ENCODE data around the gene F5. TPM values are rescaled to one million over a fixed set of nuclear protein-coding genes. Genes with fewer than 3 reads are reported as not detected.
A peak's percentile ranks its signal among the peaks of the same experiment; 100 is the strongest.

The F5 gene
- total and polyA plus RNA-seq, 9 of the 15 experiments (the other 6 are each of a cell fraction or from before 2014, with no cell fraction given), result 0.03 to 0.13 TPM; not detected in 7

- no peak for TF ChIP-seq ZHX1 (conservative IDR thresholded peaks at IDR 0.05; ENCODE audit: low read length)
Measured at GRCh38 chr1:169475806-169476387, 110.4 kb downstream of the F5 start (continued).

GRCh38 chr1:169474302-169474995, 111.8 kb downstream of the F5 start:
- Histone ChIP-seq H3K27ac (ENCODE audit: extremely low read depth, low read depth, low read length) (no peak overlapping the region), H3K27me3 (ENCODE audit: control insufficient read depth in 2 of 2, insufficient read depth in 2 of 2, low read length in 2 of 2) (no peaks in the 10 kb centered on the region), H4K20me1 (replicated peaks; ENCODE audit: control insufficient read depth, insufficient read depth, low read length) (no peaks in the 10 kb centered on the region), H3K9me3 (replicated peaks; ENCODE audit: control insufficient read depth, insufficient read depth, low read depth, low read length) (no peaks in the 10 kb centered on the region), H3K36me3 (ENCODE audit: control insufficient read depth, insufficient read depth, low read length) (peaks cover 42% of the 10 kb centered on the region), H3K4me2 (ENCODE audit: insufficient read depth, low read length) (no peak overlapping the region), H3K9ac (ENCODE audit: insufficient read depth in 1 of 2, low read depth in 2 of 2, low read length in 2 of 2) (no peak overlapping the region), H3K9me1 (ENCODE audit: control insufficient read depth, insufficient read depth, low read length) (no peaks in the 10 kb centered on the region), H3K79me2 (ENCODE audit: control insufficient read depth, insufficient read depth, low read length) (peaks cover 21% of the 10 kb centered on the region), H3K4me1 (replicated peaks in 1 of 2; ENCODE audit: control insufficient read depth in 2 of 2, insufficient read depth in 2 of 2, low read length in 2 of 2) (peaks cover 0 to 3% of the 10 kb centered on the region in 2 experiments; a peak in 1 of 5 replicates), H2AFZ (ENCODE audit: low read depth, low read length) (no peak overlapping the region), H3K4me3 (no peak overlapping the region)
- BruUV-seq (replicated peaks), result no TSS peak
- FAIRE-seq (no peak), DNase-seq (ENCODE audit: extremely low read depth in 1 of 4, low spot score in 3 of 4) (no peak), ATAC-seq (no peak)
- ChIA-PET CTCF (ENCODE audit: low intra/inter-chr PET ratio) (no interaction called here), POLR2A (interaction anchor here (0.6 to 1.6 kb wide), 4 partner anchors 8 to 348 kb away, joined by 3 to 5 read pairs (median 4); partner anchors contain the start of gene SLC19A2)
- 89% methylated on average over 1 of the region's 1 CpG for WGBS (ENCODE audit: insufficient coverage, low coverage, missing lambda C conversion rate)
- TF ChIP-seq MAFK (IDR thresholded peaks at IDR 0.05; ENCODE audit: low read length), result peak; percentile 15; the same call in 1 of the 2 replicates
- TF ChIP-seq ZNF133 (CRISPR knock-in tag; IDR thresholded peaks at IDR 0.05), result no peak
- no peak for TF ChIP-seq TFE3 (CRISPR knock-in tag; IDR thresholded peaks at IDR 0.05)
- intact Hi-C loops (cut with micrococcal nuclease), result no loop called here
- in situ Hi-C loops (cut with MboI), result no loop called here
